Mucosa of descending colon (tissue), 3 donors: Measurements from ENCODE around the gene ETV3L. TPM values are rescaled to one million over a fixed set of nuclear protein-coding genes. Genes with fewer than 3 reads are reported as not detected.

Experiments used
- ATAC-seq: fragments of 200-7000 bp; cut with Tn5 transposase; one replicate; pipeline ENCODE4 v1.9.1; 2020; ENCODE audit warnings: mild to moderate bottlenecking, moderate library complexity
- DNase-seq, 3 donors: peaks; one replicate each; pipeline ENCODE4 v3.0.0-alpha.2; 2020
- H3K36me3 ChIP-seq: fragments of 200-600 bp; one replicate; pipeline ENCODE4 v1.8.0; 2021; ENCODE audit warnings: low read depth, mild to moderate bottlenecking
- H3K4me1 ChIP-seq: fragments of 200-600 bp; one replicate; pipeline ENCODE4 v1.8.0; 2021; ENCODE audit warnings: low read depth, mild to moderate bottlenecking
- H3K4me3 ChIP-seq: fragments of 200-600 bp; one replicate; pipeline ENCODE4 v1.8.0; 2021; ENCODE audit warnings: mild to moderate bottlenecking
- H3K9me3 ChIP-seq: fragments of 200-600 bp; one replicate; pipeline ENCODE4 v1.8.0; 2021; ENCODE audit warnings: mild to moderate bottlenecking
- intact Hi-C, 2 donors: fragments of 100-400 bp; cut with DNase I in 1 of 2; cut with micrococcal nuclease in 1 of 2; formaldehyde crosslinking; loops; one replicate each; pipeline versions ENCODE4 v1.11.0 to v1.11.1; 2022; cut with DNase I, micrococcal nuclease
- total RNA-seq, 3 donors: library from RNA; stranded (reverse); fragmentation: NEBNext Ultra II Directional in 2 of 3; extraction: Animal tissue kit (Norgen Biotek cat#: 25700) in 2 of 3; gene quantifications; one replicate each; pipeline versions ENCODE4 v1.2.1 to v1.2.4, GENCODE V29; 2021 to 2023
- TF ChIP-seq, protein P1 (sequence below): fragments of 200-600 bp; IDR thresholded peaks from one replicate; pipeline ENCODE4 v1.8.0; 2022; ENCODE audit warnings: antibody characterized with exemption, mild to moderate bottlenecking
- donor health status: DM: no; HTN: no; CAD: no; lungs with moderate emphysema.
- donor health status: DM: no; HTN: no; CAD: no.
- donor health status: DM: no; HTN: yes; CAD: no.

The ETV3L gene
- total RNA-seq, 3 donors from 2014 or later, result not detected

DNA sequence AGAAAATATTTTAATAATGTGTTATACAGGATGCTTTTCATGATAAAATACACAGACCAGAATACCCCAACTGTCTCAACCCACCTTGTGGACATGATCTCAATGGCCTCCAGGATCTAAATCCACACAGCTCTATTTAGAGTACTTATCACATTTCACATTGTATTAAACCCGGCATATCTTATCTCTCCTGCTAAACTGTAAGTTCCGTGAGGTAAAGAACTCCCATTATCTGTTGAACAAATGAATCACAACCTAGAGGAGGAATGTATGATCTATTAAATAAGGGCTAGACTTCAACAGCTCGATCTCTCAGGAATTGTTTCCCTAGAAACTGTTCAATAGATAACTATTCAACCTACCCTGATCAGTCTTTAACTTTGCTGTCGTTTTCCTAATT lies 31.7 kb upstream of the ETV3L start:
- TF ChIP-seq, protein P1, sequence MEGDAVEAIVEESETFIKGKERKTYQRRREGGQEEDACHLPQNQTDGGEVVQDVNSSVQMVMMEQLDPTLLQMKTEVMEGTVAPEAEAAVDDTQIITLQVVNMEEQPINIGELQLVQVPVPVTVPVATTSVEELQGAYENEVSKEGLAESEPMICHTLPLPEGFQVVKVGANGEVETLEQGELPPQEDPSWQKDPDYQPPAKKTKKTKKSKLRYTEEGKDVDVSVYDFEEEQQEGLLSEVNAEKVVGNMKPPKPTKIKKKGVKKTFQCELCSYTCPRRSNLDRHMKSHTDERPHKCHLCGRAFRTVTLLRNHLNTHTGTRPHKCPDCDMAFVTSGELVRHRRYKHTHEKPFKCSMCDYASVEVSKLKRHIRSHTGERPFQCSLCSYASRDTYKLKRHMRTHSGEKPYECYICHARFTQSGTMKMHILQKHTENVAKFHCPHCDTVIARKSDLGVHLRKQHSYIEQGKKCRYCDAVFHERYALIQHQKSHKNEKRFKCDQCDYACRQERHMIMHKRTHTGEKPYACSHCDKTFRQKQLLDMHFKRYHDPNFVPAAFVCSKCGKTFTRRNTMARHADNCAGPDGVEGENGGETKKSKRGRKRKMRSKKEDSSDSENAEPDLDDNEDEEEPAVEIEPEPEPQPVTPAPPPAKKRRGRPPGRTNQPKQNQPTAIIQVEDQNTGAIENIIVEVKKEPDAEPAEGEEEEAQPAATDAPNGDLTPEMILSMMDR, result no peak
- no peaks in the 10 kb centered on the region for H3K9me3 ChIP-seq
- H3K4me1 ChIP-seq, result peaks cover 7% of the 10 kb centered on the region
- H3K4me3 ChIP-seq, result no peak overlapping the region
- intact Hi-C loops, result no loop called here
- no peak for ATAC-seq
- peaks cover 7% of the 10 kb centered on the region for H3K36me3 ChIP-seq
- DNase-seq, result no peak

DNA sequence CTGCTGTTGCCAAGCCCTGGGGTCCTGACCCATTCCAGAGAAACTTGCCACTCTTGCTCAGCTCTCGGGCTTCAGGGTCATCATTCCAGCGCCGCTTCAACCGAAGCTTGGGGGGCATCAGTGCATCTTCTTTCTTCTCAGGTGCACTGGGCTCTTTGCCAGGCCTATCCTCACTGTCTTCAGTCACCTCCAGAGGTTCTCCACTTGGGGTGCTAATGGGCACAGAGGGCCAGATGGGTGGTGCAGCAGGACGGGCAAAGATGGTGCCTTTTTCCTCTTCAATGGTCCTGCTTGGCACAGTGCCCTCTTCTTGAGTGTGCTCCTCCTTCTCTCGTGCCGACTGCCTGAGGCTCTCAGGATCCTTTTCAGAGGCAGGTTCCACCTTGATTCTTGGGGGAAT lies 25.2 kb upstream of the ETV3L start:
- no peak for ATAC-seq
- intact Hi-C loops, result no loop called here
- no peak for DNase-seq
- Histone ChIP-seq H3K36me3 (peaks cover 11% of the 10 kb centered on the region), H3K9me3 (no peaks in the 10 kb centered on the region), H3K4me1 (no peaks in the 10 kb centered on the region), H3K4me3 (no peak overlapping the region)
- TF ChIP-seq, protein P1, result no peak

DNA sequence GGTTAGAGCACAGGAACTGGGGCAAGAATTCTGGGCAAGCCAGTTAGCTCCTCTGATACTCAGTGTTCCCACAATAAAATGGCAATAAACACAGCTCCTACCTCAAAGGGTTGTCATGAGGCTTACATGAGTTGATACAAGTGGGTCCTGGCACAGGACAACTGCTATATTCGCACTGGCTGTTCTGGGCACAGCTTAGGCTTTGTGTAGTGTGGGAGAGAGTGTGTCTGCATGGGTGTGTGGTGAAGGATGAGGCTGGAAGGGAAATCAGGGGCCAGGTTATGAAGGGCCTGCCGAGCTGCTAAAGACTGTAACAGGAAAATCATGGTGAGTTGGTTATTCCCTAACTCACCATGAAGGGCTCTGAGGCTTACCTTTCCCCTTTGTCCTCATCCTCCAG lies 19.8 kb upstream of the ETV3L start:
- DNase-seq (no peak), ATAC-seq (no peak)
- Histone ChIP-seq H3K9me3 (no peaks in the 10 kb centered on the region), H3K4me3 (no peak overlapping the region), H3K4me1 (no peaks in the 10 kb centered on the region), H3K36me3 (no peaks in the 10 kb centered on the region)
- intact Hi-C loops, result no loop called here
- TF ChIP-seq, protein P1, result no peak

DNA sequence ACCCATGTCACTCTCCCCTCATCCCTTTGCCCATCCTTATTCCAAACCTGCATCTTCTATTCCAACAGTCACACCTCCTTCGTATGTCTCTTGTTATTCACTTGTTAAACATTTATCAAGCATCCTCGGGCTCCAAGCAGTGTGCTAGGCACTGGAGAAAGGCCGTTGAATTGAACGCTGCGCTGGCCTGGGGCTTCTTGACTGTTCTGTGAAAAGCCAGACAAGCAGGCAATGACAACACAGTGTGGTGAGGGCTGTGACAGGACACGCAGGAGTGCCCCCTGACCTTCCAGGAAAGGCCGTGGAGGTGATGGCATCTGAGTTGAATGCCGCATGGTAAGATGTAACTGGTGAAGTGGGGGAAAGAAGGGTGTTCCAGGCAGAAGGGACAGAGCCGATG lies 19.4 kb upstream of the ETV3L start:
- TF ChIP-seq, protein P1, result no peak
- no peak overlapping the region for H3K4me3 ChIP-seq
- ATAC-seq (no peak), DNase-seq (no peak)
- no peaks in the 10 kb centered on the region for H3K36me3 ChIP-seq
- intact Hi-C loops, result no loop called here
- no peaks in the 10 kb centered on the region for H3K9me3 ChIP-seq
- no peaks in the 10 kb centered on the region for H3K4me1 ChIP-seq

DNA sequence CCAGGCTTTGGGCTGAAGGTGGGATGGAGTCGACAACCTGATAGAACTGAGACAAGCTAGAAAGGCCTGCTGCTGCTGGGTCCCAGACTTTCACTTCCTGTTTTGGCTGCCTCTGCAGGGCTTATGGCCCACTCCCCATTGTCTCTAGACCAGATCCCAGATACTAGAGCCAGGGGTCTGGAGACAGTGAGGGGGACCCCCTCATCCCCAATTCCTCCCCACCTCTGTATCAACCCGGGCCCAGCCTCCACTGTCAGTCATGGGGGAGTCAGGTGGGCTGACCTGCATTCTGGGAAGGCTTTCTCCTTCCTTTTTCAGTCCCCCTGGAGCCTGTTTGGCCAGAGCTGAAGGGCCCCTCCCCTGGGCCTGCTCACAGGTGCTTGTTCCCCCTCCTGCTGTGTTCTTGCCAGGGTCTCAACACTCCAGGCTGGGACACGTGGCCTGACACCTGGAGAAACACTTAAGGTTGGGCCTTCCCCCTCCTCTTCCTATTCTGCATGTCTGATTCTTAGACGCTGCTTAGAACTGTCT lies 18.0 kb upstream of the ETV3L start:
- no peak for DNase-seq
- TF ChIP-seq, protein P1, result no peak
- no peak overlapping the region for H3K4me3 ChIP-seq
- intact Hi-C loops, result no loop called here
- no peaks in the 10 kb centered on the region for H3K4me1 ChIP-seq
- no peak for ATAC-seq
- H3K9me3 ChIP-seq, result no peaks in the 10 kb centered on the region
- no peaks in the 10 kb centered on the region for H3K36me3 ChIP-seq

DNA sequence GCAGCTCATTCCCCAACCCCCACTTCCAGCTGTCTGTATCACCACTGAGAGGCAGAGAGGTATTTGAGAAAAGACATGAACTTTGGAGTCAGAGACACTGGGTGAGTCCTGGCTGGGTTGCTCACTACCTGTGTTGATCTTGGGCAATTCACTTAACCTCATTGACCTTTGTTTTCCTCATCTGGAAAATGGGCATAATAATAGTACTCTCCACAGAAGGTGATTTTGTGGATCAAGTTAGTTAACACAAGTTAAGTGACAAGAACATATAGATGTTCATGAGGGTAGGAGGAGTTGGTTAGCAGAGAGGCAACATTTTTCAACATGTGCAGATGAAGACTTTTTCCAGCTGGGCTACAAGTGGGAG lies 17.1 kb upstream of the ETV3L start:
- ATAC-seq (no peak), DNase-seq (no peak)
- no peaks in the 10 kb centered on the region for H3K36me3 ChIP-seq
- H3K4me3 ChIP-seq, result no peak overlapping the region
- H3K4me1 ChIP-seq, result no peaks in the 10 kb centered on the region
- intact Hi-C loops, result no loop called here
- TF ChIP-seq, protein P1, result no peak
- H3K9me3 ChIP-seq, result no peaks in the 10 kb centered on the region
